T-helper 9 cell (primary cell): Measurements from ENCODE around the gene SRPK1.

Source experiments
- DNase-seq: peaks from one replicate; pipeline ENCODE4 v3.0.0-alpha.2; 2020

SRPK1 gene

GRCh38 chr6:35897036-35897435 is 23.9 kb downstream of the SRPK1 start:
- no peak for DNase-seq

GRCh38 chr6:35896228-35896627 is 24.7 kb downstream of the SRPK1 start:
- DNase-seq = no peak

GRCh38 chr6:35895560-35895959 is 25.3 kb downstream of the SRPK1 start:
- DNase-seq = no peak

- no peak for DNase-seq
Measured at GRCh38 chr6:35894776-35895175, 26.1 kb downstream of the SRPK1 start.

GRCh38 chr6:35893246-35893645 is 27.7 kb downstream of the SRPK1 start:
- DNase-seq = no peak

- DNase-seq = no peak
Measured at GRCh38 chr6:35892482-35892881, 28.4 kb downstream of the SRPK1 start.

- DNase-seq = no peak
Measured at GRCh38 chr6:35879151-35879550, 41.7 kb downstream of the SRPK1 start.

- no peak for DNase-seq
Measured at GRCh38 chr6:35876902-35877301, 44.0 kb downstream of the SRPK1 start.

- DNase-seq = no peak
Measured at GRCh38 chr6:35874730-35875129, 46.2 kb downstream of the SRPK1 start.

GRCh38 chr6:35859367-35859766 is 61.5 kb downstream of the SRPK1 start:
- DNase-seq = no peak

GRCh38 chr6:35857853-35858252 is 63.0 kb downstream of the SRPK1 start:
- no peak for DNase-seq

GRCh38 chr6:35856250-35856649 is 64.6 kb downstream of the SRPK1 start:
- DNase-seq = no peak

- DNase-seq = no peak
Measured at GRCh38 chr6:35852994-35853393, 67.9 kb downstream of the SRPK1 start.

- no peak for DNase-seq
Measured at GRCh38 chr6:35850208-35850607, 70.7 kb downstream of the SRPK1 start.

GRCh38 chr6:35844290-35844689 is 76.6 kb downstream of the SRPK1 start:
- DNase-seq = no peak

GRCh38 chr6:35842381-35842780 is 78.5 kb downstream of the SRPK1 start:
- DNase-seq = no peak

- no peak for DNase-seq
Measured at GRCh38 chr6:35839019-35839418, 81.9 kb downstream of the SRPK1 start.

- no peak for DNase-seq
Measured at GRCh38 chr6:35833536-35833935, 87.4 kb downstream of the SRPK1 start.

GRCh38 chr6:35831257-35832007 is 89.5 kb downstream of the SRPK1 start:
- DNase-seq = no peak

- DNase-seq = no peak
Measured at GRCh38 chr6:35829306-35829705, 91.6 kb downstream of the SRPK1 start.

- DNase-seq = no peak
Measured at GRCh38 chr6:35824552-35825192, 96.2 kb downstream of the SRPK1 start.

- DNase-seq = no peak
Measured at GRCh38 chr6:35823601-35824000, 97.3 kb downstream of the SRPK1 start.

- no peak for DNase-seq
Measured at GRCh38 chr6:35817515-35817914, 103.4 kb downstream of the SRPK1 start.

- no peak for DNase-seq
Measured at GRCh38 chr6:35811699-35811995, 109.3 kb downstream of the SRPK1 start.
